ENCODE results near the gene SCMH1. TPM values are rescaled to one million over a fixed set of nuclear protein-coding genes. Genes with fewer than 3 reads are reported as not detected.

SCMH1 gene
- total RNA-seq, 1 experiment from 2014 or later, result 16.5 TPM

- Histone ChIP-seq H3K9ac (ENCODE audit: extremely low read depth, insufficient read length, low read length) (no peak overlapping the region), H2BK20ac (ENCODE audit: low read depth, low read length, poor library complexity, severe bottlenecking) (no peak overlapping the region), H3K27me3 (ENCODE audit: insufficient read depth, low read length) (no peaks in the 10 kb centered on the region; the same call in 1 of the 2 replicates), H3K14ac (ENCODE audit: insufficient read depth, low read length) (no peak overlapping the region), H3K27ac (ENCODE audit: insufficient read length, low read depth, low read length) (no peak overlapping the region), H4K91ac (ENCODE audit: insufficient read length, low read depth, low read length) (no peak overlapping the region), H3T11ph (ENCODE audit: low read length) (no peak overlapping the region), H2BK12ac (ENCODE audit: insufficient read length, low read depth, low read length) (no peak overlapping the region), H3K4me2 (ENCODE audit: insufficient read depth, insufficient read length, low read length) (no peak overlapping the region), H2BK5ac (ENCODE audit: insufficient read length, low read length) (no peak overlapping the region), H3K4me1 (ENCODE audit: insufficient read depth, low read length) (no peaks in the 10 kb centered on the region), H3K9me3 (ENCODE audit: control insufficient read depth, low read depth, low read length) (no peaks in the 10 kb centered on the region), H4K8ac (replicated peaks; ENCODE audit: insufficient read length, low read depth, low read length) (no peak overlapping the region), H2AFZ (ENCODE audit: low read length) (no peak overlapping the region), H2BK15ac (ENCODE audit: low read depth, low read length) (no peak overlapping the region), H3K79me2 (ENCODE audit: insufficient read depth, low read length) (no peaks in the 10 kb centered on the region), H4K20me1 (ENCODE audit: control insufficient read depth, insufficient read depth, insufficient read length) (no peaks in the 10 kb centered on the region), H3K23ac (ENCODE audit: insufficient read length, low read depth, low read length) (no peak overlapping the region), H3K56ac (ENCODE audit: insufficient read length, low read depth, low read length) (no peak overlapping the region), H3K18ac (ENCODE audit: insufficient read length, low read depth, low read length) (no peak overlapping the region), H3K4ac (ENCODE audit: low read depth, low read length) (no peak overlapping the region), H2BK120ac (ENCODE audit: low read depth, low read length, poor library complexity, severe bottlenecking) (no peak overlapping the region), H3K23me2 (ENCODE audit: insufficient read length, low read depth, low read length, poor library complexity, severe bottlenecking) (no peaks in the 10 kb centered on the region), H2AK5ac (ENCODE audit: insufficient read length, low read length) (no peak overlapping the region), H4K5ac (ENCODE audit: insufficient read length, low read depth, low read length) (no peak overlapping the region), H3K79me1 (ENCODE audit: insufficient read depth, low read depth, low read length, poor library complexity, severe bottlenecking) (no peaks in the 10 kb centered on the region)
- TF ChIP-seq CTCF (conservative IDR thresholded peaks at IDR 0.05), result no peak
- peak overlapping the region in 1 of 3 experiments; percentile 62; a peak in 1 of 7 replicates for H3K27ac Mint-ChIP-seq
- no peak for DNase-seq
- H3K4me1 Mint-ChIP-seq, result peaks cover 7 to 18% of the 10 kb centered on the region in 2 experiments; a peak in 3 of 4 replicates
- H3K36me3 Mint-ChIP-seq (ENCODE audit: insufficient read depth in 1 of 3, low read depth in 3 of 3), result no peaks in the 10 kb centered on the region
- H3K27me3 Mint-ChIP-seq (ENCODE audit: low read depth), result peaks cover 28% of the 10 kb centered on the region
- H3K4me3 Mint-ChIP-seq, result no peak overlapping the region
- H3K9me3 Mint-ChIP-seq, result no peaks in the 10 kb centered on the region
- WGBS (ENCODE audit: extremely low coverage, insufficient read length, low lambda C conversion rate), result no CpG with 5 or more reads among the region's 11 CpGs
Observed at GRCh38 chr1:41280202-41281032, 38.3 kb upstream of the SCMH1 start.

Data from H9 (cell line).